ENCODE measurements around the gene OR10G2.

- TF ChIP-seq EP300 (IDR thresholded peaks at IDR 0.05; ENCODE audit: borderline replicate concordance): no peak
- TF ChIP-seq MAX (IDR thresholded peaks at IDR 0.05): no peak
- TF ChIP-seq CEBPB (IDR thresholded peaks at IDR 0.05): no peak
- TF ChIP-seq RAD21 (IDR thresholded peaks at IDR 0.05; ENCODE audit: low read depth): no peak
- no peak for TF ChIP-seq FOXM1 (IDR thresholded peaks at IDR 0.05; ENCODE audit: borderline replicate concordance, low read depth)
- no peak for TF ChIP-seq ZBTB7A (IDR thresholded peaks at IDR 0.05; ENCODE audit: low read depth)
- TF ChIP-seq REST (IDR thresholded peaks at IDR 0.05; ENCODE audit: low read depth): no peak
- TF ChIP-seq TCF12 (IDR thresholded peaks at IDR 0.05; ENCODE audit: low read depth): no peak
- no peak for TF ChIP-seq USF1 (IDR thresholded peaks at IDR 0.05)
Measured at GRCh38 chr14:21653331-21653885, 18.7 kb upstream of the OR10G2 start, which contains the start of gene OR4E2.
